G401.6 (cell line): ENCODE results near the gene SPART.
"Not testable (repeated sequence)": the region's sequence is repeated elsewhere in the genome, so short reads cannot be mapped to it uniquely, and the experiment has no call there.

ENCODE experiments used
- FAIRE-seq: peaks from 2 replicates; lab custom pipeline; 2012; peaks lifted over from hg19 to GRCh38; lab: Jason Lieb, UNC

SPART gene

DNA sequence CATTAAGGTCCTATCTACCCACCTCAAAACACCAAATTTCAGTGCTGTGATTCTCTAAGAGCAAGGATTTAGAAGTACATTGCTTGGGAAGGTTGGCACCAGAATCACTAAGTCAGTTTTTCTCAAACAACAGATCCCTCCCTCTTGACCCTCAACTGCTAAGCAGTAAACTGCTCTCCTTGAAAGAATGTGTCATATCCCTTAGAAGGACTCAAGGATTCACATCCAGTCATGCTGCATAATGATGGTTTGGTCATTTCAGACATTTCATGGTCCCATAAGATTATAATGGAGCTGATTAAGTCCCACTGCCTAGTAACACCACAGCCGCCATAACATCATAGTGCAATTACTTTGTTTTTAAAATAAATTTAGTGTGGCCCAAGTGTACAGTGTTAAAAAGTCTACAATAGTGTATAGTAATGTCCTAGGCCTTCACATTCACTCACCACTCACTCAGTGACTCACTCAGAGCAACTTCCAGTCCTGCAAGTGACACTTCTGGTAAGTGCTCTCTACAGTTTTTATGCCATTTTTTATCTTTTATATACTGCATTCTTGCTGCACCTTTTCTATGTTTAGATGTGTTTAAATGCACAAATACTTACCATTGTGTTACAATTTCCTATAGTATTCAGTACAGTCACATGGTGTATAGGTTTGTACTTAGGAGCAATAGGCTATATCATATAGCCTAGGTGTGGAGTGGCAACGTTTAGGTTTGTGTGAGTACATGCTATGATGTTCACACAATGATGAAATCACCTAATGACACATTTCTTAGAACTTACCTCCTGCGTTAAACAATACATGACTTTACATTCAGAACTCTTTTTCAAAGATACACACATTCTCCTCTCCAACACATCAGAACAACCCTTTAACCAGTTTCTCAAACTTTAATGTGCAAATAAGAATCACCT, 32.9 kb downstream of the SPART start:
- FAIRE-seq: no peak

DNA sequence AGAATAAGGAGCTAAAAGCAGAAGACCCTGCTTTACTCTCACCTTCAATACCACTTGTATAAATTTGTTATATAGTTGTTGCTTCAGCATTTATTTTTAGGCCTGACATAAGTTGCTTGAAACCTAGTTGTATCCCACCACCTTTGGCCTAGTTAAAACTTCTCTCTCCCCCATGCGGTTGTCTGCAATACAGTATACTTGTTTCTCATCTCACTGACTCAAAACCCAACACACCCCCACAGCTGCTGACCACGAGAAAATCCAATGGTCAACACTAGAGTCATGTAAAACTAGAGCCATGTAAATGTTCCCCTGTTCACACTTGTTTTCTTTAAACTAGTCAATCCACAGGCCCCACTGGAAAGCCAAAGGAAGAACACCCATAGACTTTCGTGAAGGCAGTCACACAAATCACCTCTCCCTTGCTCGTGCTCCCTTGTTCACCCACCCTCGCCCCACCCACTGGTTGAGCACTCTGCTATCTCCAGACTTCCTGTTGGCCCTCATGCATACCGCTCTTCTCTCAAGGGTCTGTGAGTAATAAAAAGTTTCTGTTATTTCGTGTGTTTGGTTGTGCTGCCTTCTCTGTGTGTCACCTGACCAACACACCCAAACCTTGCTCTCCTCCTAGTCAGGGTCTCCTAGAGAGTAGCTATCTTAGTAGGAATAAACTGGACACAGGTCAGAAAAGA, 35.6 kb downstream of the SPART start:
- no peak for FAIRE-seq

DNA sequence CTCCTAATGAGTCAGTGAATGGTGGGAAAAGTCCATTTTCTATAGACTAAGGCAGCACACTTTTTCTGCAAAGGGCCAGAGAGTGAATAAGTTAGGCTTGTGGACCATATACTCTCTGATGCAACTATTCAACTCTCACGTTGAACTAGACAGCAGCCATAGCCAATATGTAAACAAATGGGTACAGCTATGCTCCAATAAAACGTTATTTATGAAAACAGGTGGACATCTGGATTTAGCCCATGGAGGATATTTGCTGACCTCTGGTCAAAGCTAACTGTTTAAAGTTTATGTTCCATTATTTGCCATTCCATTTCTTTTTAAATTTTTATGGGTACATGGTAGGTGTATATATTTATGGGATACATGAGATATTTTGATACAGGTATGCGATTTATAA, 43.9 kb downstream of the SPART start:
- no peak for FAIRE-seq

DNA sequence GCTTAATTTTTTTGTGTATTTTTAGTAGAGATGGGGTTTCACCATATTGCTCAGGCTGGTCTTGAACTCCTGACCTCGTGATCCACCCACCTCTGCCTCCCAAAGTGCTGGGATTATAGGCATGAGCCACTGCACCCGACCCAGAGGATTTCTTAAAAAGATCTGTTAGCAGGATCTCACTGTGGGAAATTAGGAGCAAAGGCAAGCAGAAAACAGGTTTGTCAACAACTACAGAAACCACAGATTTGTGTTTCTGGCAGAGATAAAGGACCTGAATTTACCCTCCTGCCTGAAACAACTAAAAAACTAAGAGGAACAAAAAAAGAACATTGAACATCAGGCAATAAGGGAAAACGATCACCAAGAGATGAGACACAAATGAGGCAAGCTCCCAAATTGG, 46.7 kb downstream of the SPART start:
- not testable (repeated sequence) for FAIRE-seq

DNA sequence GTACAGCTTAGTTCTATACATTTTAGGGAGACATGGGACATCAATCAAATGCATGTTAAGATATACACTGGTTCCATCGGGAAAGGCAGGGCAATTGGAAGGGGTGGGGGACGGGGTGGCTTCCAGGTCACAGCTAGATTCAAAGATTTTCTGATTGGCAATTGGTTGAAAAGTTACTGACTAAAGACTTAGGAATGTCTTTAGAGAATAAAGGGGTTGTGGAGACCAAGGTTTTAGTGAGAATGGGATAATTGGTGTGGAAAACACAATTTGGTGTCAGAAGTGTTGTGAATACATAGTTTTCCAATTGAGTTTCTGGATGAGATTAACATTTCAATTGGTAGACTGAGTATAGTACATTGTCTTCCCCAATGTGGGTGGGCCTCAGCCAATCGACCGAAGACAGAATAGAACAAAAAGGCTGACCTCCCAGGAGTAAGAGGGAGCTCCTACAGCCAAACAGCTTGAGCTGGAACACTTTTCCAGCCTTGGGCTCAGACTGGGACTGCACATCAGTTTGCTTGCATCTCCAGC, 47.6 kb downstream of the SPART start:
- no peak for FAIRE-seq

DNA sequence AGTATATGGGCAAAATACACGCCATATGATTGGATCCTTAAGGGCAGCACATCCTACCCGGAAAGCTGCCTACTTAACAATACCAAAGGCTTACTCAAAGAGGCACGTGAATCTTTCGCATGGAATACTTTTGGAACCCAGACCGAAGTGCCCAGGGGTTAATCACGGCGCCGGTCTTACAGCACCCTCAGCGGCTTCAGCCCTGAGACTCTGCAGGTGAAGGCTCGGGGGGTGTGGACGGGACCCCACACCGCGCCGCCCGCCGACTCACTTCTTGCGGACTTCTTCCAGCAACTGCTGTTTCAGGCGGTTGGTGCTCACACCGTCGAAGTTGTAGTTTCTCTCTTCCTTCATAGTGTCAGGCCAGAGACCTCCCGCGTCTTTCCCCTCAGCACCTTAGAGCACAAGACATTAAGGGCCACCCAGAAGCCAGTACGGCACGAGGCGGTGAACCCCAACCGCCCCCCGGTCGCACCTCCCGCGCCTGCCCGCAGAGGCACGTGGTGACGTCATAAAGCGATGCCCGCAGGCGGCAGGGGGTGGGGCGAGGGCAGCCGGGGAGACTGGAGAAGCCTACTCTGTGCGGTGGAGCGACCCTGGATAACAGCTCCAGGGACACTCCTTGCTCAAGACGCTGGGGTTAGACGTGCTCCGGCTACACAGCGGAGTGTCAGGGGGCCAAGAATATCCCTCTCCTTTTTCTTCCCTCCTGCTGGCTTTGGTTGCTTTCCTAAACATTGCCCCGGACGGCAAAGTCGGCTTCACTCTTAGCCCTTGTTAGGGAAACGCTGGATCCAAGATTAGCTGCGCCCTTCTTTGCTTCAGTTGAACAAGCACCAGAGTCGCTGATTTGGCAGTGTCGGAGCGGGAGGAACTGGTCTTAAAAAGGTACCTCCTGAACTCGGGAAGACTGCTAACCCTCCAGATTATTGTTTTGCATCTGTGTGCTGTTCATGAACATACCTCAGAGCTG, 48.5 kb downstream of the SPART start, which contains the start of gene CCDC169:
Gene CCDC169 (minus strand): TSS at position 449 of the 973 bp plus-strand sequence. CDS start 95 bp downstream, at position 354.
- FAIRE-seq: no peak

DNA sequence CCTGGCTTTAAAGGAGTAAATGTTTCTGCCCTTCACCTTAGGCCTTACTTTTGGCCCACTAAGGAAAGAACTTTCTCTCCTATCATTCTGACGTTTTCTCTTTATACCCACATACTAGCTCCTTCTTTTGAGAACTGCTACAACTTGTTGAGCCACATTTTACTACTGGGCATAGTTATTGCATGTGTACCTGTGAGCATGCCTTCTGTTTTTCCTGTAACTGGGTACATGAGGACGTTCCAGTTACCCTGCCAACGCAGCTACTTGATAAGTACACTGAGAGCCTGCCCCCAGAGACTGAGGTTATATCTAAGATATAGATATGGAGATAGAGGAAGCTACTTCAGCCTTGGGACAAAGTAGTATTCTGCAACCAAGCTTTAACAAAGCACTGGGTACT, 52.1 kb downstream of the SPART start:
- no peak for FAIRE-seq

DNA sequence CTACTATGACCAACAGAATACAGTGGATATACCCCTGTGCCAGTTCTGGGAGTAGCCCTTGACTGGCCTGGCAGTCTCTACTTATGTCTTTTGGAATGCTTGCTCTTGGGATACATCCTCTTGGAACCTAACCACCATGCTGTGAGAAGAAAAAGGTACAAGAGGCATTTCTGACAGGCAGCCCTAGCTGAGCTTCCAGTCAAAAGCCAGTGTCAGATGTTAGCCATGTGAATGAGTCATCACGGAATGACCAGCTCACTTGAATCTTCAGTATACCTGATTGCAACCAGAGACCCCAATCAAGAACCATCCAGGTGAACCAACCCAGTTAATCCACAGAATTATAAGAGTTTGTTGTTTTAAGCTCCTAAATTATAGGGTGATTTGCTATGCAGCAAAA, 52.7 kb downstream of the SPART start:
- FAIRE-seq: no peak

DNA sequence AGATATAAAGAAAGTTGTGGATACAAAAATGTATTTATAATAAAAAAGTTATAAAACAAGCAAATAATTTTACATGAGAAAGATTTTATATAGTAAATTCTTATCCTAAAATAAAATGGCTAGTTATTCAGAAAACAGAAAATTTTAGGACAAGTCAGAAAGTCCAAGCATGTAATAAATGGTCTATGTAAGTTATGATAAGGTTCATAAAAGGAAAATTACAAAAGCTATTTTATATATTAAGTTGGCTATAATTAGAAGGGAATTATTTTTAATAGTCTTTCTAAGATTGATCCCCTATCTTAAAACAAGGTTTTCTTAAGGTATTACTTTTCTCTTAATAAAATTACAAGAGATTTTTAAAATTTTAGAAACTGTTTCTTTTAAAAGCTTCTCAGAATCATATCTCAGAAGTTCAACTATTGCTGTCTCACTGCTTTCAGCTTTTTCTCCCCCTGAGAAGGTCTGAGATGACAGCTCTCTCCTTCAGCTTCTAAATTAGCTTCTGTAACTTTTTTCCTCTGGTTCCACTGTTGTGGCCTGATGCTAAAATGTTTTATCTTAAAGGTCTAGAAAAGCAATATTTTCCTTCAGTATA, 57.3 kb downstream of the SPART start:
- no peak for FAIRE-seq

DNA sequence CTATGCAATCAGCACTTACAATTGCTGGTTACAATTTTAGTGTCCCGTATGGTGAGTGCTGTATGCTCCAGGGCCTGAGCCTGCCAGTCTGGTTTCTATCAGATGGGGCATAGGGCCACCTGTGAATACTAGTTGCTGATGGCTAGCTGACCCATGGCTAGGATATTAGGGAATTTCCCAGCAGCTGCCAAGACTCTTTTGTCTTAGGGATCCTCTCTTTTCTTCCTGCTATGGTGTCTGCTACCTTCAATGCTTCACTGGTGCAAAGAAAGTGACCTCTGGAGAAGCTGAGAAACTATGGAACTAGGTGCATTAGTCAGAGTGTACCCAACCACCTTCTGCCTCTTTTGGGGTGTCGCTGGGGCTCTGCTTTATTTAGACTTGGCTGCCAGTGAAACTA, 60.2 kb downstream of the SPART start:
- no peak for FAIRE-seq

DNA sequence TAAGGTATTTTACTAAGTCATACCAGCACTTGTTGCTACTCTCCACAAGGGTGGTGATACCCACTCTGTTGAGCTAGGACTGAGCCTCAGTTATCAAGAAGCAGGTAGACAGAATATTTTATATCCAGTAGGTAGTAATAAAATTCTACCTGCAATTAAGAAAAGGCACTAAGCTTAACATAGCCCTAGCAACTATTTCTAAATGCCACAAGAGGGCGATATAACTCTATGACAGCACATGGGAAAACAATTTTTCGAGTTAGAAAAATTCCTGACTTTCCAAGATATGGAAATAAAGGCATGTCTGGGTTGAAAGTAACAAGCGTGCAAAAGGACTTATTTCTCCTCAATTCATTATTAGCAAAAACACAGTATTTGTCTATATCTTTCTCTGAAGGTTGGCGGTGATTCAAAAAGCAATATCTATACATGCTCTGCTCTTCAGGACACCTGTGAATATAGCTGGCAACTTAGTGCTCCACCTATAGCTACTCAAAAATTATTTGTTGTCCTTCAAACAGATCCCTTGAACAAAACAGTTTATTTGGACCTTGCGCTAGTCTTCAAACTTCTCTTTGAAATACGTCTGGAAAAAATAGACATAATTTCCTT, 63.3 kb downstream of the SPART start:
- FAIRE-seq: peak; percentile 81

DNA sequence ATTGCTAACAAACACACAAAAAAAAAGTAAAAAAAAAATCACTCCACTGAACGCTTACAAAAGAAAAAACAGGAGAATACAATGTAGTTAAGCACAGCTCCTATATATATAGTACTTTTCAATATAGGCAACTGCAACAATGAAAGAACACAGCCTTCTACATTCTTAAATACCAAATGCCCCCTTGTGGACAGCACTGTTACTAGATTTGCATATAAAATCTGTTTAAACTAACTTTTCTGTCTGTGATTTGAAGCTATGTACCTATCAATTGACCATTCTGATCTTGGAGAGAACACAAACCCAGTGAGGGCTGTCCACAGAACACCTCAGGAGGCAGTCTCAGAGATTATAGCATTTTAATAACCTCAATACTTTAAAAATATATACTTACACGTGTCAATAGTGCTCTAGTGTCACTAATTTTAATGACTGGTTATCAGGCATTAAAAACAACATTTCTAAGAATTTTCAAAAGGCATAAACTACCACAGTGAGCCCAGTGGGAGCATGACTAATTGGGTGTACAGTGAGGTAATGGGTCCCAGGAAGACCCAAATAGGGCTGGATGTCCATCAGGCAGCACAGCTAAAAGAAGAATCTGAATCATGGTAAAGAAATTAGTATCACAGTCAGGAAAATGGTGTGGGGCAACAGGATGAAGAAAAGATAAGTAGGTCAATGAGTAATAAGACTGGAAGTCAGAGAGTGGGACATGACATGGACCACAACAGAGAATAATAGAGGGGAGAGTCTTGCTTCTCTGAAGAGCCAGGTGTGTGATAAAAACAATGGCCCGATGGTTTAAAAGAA, 70.8 kb downstream of the SPART start:
- peak; percentile 76 for FAIRE-seq

DNA sequence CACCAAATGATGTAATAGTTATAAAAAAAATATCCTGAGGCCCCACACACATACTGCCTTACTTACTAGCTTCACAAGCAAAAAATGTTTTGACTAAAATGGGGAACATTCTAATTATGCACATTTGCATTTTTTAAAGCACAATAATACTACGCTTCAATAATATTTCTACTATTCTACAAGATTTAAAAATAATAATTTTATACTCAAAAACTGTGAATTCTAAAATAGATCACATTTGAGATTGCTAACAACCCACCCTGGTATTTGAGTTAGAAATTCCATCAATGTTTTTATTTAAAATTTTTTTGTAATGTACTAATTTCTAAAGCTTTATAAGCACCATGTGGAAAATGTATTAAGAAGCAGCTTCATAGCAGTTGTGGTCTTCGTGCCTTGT, 72.8 kb downstream of the SPART start:
- no peak for FAIRE-seq

DNA sequence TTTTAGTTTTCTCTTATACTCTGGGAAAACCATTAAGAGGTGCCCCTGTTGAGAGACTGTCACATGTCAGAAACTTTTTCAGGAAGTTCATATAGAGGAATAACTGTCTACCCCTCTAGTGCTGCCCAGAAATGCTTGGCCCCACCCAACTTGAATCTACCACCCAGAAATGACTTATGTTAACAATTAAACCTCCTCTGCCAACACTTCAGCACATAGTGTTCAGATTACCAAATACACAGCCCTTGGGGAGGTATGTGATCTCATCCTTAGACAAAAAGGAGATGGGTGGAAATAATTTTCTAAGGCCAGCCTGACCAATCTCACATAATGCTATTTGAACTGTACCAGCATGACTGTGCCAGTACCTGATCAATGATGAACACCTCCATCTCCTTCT, 84.2 kb downstream of the SPART start:
- no peak for FAIRE-seq

DNA sequence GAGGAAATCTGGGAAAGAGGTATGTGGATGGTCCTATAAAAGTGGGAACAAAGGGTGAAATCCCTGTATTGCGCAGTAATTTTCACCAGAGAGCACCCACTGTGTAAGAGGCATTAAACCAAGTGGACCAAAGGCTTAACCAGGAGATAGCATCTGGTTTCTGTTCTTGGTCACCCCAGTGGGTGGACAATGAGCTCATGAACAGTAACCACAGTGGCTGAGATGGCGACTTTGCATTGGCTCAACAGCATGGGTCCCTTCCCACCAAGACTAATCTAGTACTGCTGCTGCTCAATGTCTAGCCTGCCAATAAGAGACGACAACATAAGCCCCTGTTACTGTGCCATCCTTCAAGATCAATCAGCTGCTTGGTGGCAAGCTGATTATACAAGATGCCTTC, 85.2 kb downstream of the SPART start:
- no peak for FAIRE-seq

DNA sequence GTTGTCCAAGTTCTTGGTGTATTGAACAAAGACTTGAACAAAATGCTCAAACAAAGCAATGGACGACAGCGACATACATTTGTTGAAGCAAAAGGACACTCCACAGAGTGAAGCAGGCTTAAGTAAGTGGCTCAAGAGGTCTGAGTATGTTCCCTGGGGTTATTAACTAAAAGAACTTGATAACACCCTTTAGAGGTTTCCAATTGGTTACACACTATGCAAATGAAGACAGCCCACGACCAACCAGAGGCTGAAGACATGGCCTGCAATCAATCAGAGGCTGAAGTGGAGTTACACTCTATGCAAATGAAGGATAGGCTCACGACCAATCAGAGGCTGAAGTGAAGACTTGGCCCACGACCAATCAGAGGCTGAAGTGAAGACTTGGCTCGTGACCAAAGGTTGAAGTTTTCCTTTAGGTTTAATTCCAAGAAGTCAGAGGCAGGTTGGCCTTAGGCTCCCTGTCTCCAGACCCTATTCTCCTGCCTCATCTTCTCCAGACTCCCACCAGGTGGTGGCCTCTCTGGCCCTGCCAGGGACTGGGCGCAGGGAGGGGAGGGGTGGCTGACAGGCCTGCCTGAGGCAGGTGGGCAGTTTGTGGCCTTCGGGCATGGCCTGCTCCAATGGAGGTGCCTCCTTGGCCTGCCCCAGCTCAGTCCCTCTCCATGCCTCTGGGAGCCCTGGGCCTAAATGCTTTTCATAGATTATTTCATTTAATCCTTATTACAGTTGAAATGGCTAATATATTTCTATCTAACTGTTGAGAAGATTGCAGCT, 86.6 kb downstream of the SPART start:
- no peak for FAIRE-seq

DNA sequence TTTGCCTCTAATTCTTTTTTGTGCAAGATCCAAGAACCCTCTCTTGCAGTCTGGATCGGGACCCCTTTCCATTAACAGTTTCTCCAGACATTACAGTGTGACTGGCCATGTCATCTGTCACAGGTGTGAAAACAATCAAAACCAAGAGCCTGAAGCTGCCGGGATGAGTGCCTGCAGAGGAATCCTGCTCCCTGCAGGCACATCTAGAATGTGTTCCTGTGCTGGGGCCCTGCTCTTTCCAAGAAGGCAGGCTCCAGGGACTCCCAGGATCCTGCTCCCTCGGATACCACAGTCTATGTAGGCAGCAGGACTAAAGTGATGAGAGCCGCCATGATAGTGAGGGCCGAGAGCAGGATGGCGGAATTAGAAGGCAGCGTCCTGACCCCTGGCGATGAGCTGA, 87.4 kb downstream of the SPART start:
- no peak for FAIRE-seq
